Activated effector memory CD4-positive, alpha-beta T cell treated with anti-CD3 and anti-CD28 coated beads, Interleukin-2, amount 50 U/mL, for 16 hours (primary cell): Measurements from ENCODE around the gene PPP1R2.
"Not testable (repeated sequence)": the region's sequence is repeated elsewhere in the genome, so short reads cannot be mapped to it uniquely, and the experiment has no call there.

Experiments
- DNase-seq: peaks from one replicate; pipeline ENCODE4 v3.0.0-alpha.2; 2020

PPP1R2 gene

DNA sequence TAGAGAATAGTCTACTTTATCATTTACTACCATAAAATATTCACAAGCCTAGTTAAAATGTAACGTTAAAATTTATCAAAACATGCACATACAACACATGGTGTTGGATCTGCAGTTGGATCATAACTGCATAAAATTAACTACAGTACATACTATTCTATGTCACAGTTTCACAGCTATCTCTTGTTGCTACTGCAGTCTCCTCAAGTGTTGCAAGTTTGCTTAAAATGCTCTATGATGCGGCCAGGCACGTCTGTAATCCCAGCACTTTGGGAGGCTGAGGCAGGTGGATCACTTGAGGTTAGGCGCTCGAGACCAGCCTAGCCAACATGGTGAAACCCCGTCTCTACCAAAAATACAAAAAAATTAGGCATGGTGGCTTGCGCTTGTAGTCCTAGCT is 10.3 kb downstream of the PPP1R2 start:
- no peak for DNase-seq

DNA sequence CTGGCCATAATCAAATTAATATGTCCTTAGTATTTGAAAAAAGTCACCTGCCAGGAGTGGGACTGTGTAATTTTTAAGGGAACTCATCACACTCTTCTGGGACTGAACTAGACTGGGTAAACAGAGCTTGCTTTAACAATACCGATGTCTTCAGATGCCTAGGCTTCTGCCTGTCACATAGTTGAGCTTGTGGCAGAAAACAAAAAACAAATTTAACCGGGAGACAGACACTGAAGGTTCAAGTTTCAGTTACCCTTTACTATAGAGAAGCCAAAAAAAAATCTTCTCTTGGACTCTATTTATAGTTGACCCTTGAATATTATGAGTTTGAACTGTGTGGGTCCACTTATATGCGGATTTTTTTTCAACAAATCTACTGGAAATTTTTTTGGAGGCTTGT is 10.8 kb downstream of the PPP1R2 start:
- DNase-seq = no peak

DNA sequence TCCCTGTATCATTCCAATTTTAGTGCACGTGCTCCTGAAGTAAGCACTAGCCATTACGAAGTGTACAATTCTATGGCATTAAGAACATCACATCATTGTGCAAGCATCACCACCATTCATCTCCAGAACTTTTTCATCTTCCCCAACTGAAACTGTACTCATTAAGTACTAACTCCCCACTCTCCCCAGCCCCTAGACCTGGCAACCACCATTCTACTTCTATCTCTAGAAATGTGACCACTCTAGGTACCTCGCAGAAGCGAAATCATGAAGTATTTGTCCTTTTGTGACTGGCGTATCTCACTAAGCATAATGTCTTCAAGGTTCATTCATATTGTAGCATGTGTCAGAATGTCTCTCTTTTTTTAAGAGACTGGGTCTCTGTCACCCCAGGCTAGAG is 11.4 kb downstream of the PPP1R2 start:
- no peak for DNase-seq

DNA sequence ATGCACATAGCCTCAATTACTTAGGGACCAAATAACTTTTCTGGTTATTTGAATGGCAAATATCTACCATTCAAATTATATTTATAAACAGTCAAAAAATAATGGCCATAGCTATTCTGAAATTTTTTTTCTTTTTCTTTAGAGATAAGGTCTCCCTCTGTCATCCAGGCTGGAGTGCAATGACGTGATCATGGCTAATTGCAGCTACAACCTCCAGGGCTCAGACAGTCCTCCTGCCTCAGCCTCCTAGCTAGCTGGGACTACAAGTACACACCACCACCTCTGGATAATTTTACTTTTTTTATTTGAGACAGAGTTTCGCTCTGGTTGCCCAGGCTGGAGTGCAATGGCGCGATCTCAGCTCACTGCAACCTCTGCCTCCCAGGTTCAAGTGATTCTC is 16.6 kb downstream of the PPP1R2 start:
- DNase-seq = no peak

DNA sequence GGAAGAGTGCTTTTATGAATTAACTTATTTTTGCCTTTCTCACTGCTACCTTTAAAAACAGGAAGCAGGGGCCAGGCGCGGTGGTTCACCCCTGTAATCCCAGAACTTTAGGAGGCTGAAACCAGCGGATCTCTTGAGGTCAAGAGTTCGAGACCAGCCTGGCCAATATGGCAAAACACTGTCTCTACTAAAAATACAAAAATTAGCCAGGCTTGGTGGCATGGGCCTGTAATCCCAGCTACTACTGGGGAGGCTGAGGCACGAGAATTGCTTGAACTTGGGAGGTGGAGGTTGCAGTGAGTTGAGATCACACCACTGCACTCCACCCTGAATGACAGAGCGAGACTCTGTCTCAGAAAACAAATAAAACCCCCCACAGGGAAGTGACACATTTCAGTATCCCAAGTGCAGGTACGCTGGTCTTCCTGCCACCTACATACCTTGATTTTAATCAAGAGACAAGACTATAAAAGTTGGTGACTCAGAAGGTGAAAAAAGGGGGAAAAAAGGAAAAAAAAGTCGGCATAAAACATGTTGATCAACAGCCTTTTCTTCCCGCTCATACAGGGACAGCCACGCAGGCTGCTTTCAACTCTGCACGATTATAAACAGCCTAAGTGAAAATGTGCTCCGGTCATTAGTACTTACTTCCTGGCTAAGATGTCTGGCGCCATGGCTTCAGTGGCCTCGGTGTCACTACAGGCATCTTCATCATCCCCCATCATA is 18.8 kb downstream of the PPP1R2 start:
- peak; percentile 74 for DNase-seq

DNA sequence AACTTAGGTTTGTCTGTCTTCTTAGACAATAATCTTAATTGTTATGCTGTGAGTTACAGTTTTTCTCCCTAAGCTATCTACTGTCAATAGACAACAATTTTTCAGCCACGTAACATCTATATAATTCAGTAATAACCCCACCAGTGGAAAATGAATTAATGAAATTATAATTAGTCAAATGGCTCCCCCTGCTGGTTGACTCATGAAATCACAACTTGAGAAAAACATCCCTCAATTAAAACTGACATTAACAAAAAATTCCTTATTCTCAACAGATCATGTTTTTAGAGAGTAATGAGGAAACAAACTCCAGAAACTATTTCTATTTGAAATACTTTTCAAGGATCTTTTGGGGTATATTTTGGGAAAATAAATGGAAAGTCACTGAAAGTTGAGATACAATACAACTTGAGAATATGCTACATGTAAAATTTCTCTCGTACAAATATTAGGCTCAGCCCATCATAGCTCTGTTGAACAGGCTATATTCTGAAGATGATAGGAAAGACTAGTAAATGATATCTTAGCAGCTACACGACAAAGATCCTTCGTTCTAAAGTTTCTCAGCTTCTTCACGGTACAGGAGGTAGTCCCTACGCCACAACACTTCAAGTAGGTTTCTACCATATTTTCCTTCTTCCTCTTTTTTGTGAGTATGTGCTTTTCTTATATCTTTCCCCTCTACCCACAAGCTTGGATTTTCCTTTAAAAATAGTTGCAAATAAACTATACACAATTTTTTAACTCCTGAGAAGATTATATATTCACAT is 20.7 kb downstream of the PPP1R2 start:
- no peak for DNase-seq

DNA sequence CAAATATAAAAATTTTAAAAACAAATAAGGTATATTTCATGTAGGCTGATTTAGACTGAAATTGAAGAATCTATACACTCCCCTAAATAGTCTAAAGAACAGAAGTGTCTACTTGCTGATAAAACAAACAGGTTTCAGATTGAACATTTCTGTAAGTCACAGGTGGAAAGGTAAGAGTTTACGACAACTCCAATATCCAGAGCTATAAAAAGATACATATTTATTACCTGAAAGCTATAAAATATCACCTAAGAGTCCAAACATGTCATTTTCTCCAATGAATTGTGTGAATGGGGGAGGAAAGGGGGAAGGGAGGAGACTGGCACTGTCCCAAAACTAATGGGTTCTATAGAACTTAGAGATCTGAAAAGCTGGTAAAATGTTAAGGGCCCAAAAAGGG is 26.1 kb downstream of the PPP1R2 start:
- DNase-seq = no peak

DNA sequence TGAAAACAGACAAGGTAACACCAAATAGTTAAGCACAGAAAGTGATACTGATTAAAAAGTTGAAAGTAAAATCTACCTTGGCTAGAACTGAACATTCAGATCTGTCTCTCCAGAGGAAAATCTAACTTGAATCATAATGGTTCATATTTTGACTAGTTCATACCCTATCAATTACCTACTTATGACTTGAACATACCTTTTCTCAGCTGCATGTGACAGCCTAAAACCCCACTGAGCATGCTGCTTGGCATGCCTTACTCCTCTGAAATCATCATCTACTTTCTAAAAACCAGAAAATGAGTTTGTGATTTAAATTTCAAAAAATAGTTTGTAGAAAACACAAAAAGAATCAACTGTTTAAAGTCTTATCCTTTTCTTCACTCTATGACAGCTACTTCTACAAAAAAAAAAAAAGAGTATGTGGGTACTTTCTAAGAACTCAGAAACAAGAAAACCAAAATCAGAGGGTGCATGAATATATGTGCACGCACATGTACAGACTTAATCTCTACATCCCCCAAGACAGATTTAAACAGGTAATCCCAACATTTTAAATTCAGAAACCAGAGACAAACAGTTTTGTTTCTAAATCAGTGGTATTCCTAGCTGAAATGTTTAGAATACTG is 28.4 kb downstream of the PPP1R2 start:
- not testable (repeated sequence) for DNase-seq

DNA sequence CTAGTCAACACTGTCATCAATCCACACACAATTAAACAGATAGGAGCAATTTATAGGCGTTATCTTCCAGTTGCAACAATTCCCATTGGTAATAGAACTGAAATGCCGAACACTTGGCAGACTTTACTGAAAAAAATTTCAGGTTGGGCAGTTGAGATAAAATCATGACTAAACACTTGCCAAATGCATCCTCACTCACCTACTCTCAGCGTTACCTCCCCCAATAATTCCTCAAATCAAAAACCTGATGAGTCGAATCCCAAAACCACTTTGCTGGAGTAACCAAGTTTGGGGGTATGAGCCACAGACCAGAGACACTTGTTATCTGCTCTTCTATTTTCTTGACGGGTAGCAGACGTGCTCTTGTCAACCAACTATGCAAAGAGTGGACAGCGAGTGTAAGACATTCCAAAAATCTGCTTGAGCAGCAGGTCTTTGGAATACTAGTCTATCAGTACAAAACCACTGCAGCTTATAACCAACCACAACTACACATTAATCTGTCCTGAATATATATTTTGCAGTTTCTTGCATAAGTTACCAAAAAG is 30.3 kb downstream of the PPP1R2 start:
- DNase-seq = no peak

DNA sequence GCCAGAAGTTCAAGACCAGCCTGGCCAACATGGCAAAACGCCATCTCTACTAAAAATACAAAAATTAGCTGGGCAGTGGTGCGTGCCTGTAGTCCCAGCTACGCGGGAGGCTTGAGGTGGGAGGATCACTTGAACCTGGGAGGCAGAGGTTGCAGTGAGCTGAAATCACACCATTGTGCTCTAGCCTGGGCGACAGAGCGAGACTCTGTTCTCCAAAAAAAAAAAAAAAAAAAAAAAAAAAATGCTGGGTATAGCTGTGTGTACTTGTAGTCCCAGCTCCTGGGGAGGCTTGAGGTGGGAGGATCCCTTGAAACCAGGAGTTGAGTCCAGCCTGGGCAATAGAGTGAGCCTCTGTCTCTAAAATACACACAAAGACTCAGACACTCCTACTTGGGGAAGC is 32.0 kb downstream of the PPP1R2 start:
- no peak for DNase-seq

DNA sequence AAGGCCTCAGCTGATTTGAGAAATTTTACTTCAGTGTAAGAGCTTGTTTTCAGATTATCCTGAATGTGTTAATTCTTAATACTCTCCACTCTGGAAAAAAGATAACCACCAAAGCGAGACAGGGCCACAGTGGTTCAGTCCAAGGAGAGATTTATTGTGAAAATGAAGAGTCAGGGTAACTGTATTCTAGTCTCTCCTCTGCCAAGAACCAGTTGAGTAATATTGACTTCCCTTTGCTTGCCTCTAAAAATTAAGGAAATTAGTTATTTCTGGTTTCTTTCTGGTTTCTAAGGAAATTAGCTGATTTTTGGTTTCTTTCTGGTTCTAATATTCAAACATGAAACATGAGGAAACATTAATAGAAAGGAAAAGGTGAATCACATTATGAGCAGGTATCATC is 34.9 kb downstream of the PPP1R2 start:
- no peak for DNase-seq

DNA sequence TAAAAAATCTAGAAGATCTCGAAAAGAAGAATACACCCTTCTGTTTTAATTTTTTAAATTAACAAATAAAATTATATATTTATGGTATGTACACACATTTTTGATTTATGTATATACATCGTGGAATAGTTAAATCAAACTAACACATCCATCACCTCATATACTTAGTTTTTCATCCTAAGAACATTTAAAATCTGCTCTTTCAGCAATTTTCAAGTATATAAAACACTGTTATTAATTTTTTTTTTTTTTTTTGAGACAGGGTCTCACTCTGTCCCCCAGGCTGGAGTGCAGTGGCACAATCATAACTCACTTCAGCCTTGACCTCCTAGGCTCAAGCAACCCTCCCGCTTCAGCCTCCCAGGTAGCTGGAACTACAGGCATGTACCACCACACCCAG is 67.5 kb downstream of the PPP1R2 start:
- no peak for DNase-seq

DNA sequence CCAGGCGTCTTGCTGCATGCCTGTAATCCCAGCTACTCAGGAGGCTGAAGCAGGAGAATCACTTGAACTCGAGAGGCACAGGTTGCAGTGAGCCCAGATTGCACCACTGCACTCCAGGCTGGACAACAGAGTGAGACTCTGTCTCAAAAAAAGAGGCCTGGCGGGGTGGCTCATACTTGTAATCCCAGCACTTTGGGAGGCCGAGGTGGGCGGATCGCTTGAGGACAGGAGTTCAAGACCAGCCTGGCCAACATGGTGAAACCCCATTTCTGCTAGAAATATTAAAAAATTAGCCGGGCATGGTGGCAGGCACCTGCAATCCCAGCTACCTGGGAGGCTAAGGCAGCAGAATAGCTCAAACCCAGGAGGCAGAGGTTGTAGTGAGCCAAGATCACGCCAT is 68.0 kb downstream of the PPP1R2 start:
- not testable (repeated sequence) for DNase-seq

DNA sequence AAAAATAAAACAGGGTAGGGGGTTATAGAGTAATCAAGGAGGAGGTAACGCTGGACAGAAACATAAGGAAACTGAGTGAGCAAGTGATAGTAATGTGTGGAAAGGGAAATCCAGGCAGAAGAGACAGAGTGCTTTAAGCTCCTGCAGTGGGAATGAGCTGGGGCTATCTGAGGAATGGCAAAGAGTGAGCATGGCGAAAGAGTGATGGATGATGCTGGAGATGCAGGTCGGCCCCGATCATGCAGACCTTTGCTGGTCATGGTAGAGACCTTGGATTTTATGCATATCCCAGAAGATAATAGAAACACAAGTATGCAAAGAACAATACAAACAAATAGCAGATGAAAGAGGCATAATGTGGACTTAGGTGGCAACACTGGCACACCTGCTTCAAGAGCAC is 74.3 kb downstream of the PPP1R2 start:
- DNase-seq = no peak

DNA sequence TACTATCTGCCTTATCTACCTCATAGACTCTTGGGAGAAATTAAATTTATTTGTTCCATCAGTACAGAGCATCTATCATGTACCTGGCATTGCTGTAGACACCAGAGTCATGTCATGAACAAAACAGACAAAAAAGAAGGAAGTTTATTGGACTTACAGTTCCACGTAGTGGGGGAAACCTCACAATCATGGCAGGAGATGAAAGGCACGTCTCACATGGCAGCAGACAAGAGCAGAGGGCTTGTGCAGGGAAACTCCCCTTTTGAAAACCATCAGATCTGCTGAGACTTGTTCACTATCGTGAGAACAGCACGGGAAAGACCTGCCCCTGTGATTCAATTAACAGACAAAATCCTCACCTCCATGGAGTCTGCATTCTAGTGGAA is 74.7 kb downstream of the PPP1R2 start:
- no peak for DNase-seq

DNA sequence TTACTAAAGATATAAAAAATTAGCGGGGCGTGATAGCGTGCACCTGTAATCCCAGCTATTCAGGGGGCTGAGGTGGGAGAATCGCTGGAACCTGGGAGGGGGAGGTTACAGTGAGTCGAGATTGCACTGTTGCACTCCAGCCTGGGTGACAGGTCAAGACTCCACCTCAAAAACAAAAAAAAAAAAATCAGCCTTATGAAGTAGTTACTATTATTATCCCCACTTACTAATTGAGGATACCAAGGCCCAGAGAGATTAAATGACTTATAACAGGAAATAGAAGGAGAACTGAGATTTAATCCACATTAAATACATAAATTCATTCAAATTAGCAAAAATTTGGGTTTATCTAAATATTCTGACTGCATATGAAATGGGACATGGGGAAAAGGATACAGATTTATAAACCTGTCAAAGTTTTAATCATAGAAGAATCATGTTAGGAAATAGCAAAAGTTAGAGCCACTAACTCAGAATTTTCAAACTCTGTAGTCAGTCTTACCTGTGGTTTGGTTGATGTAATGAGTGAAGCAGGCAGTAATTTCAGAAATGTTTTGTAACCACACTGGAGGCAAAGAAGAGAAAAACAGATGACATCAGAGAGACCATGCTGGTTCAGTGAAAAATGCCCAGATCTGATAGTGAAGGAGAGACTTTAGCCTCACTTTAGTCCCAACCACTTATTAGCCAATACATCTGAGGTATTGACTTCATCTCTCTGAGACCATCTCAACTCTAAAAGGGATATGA is 75.3 kb downstream of the PPP1R2 start:
- DNase-seq = no peak

DNA sequence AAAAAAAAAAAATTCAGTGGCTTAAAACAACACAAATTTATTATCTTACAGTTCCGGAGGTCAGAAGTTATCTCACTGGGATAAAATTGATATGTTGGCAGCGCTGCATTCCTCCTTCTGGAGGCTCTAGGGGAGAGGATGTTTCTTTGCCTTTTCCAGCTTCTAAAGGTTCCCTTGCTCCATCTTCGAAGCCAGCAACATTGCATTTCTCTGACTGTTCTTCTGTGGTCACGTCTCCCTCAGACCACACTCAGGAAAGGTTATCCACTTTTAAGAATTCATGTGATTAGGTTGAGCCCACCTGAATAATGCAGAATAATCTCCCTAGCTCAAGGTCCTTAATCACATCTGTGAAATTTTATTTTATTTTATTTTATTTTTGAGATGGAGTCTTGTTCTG is 76.9 kb downstream of the PPP1R2 start:
- DNase-seq = no peak
